HuH-7.5 (cell line): ENCODE measurements around the gene SHC2.
"Not testable (repeated sequence)": the region's sequence is repeated elsewhere in the genome, so short reads cannot be mapped to it uniquely, and the experiment has no call there.

Source experiments
- DNase-seq: peaks from one replicate; pipeline ENCODE4 v3.0.0; 2011; ENCODE audit warnings: low spot score

The SHC2 gene

GRCh38 chr19:491146-491741, 30.4 kb upstream of the SHC2 start:
- DNase-seq, result no peak

- DNase-seq, result peak; percentile 68
These were observed 28.8 kb upstream of the SHC2 start for GRCh38 chr19:489418-490196.

DNA sequence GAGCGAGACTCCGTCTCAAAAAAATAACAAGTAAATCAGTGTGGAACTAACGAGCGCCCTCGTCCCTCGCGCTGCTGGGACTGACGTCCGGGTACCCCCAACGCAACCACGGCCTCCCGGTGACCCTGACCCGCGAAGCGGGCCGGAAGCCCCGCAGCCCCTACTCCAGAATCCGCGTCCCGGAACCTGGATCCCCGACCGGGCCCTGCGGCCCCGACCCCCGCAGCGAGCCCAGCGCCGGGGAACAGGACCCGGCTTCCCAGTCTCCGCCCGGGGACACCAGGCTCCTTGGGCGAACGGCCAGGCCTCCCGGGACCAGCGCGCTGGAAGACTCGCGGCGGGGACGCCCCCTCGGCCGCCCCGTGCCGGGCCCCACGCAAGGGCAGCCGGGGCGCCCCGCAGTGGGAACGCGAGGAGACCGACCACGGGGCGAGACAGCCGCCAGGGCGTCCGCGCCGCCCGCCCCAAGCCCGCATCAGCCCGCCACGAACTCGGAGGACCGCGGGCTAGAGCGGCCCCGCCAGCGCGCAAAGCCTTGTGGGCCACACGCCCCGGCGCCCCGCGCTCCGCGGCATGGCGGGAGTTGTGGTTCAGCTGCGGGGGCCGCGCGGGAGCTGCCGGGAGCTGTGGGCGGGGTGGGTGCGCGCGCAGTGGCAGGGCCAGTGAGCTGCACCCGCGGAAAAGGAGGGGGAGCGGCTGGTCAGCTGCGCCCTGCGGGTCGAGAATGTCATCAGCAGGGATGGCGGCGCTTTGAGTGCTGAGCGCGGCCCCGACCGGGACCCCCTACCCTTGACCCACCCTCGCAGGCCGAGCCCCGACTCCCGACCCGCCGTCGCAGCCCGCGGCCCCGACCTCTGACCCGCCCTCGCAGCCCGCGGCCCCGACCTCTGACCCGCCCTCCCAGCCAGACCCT, 27.9 kb upstream of the SHC2 start:
- peak; percentile 99 for DNase-seq

DNA sequence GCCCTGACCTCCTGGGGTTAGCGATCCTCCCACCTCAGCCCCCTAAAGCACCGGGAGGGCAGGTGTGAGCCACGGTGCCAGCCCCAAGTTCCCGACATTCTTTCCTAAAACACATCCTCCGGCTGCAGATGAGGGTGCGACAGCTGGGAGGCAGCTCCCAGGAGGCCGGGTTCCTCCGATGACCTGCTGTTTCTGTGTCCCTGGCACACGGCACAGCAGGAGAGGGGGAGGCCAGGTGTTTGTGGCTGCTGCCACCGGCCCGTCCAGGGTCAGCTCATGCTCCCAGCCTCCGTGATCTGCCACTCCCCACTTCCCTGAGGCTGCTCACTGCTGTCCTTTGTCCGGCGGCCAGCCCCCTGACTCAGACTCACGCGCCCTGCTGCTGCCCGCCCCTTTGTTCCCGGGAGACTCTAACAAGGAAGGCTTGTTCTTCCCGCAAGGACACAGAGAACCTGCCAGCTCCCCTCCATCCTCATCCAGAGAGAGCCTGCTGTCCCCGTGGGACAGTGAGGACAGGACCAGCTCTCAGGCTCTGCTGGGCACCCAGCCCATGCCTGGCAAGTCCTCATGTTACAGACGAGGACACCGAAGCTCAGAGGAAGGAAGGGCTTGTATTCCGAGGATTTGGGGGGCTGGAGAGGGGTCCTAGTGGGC, 24.9 kb upstream of the SHC2 start:
- no peak for DNase-seq

DNA sequence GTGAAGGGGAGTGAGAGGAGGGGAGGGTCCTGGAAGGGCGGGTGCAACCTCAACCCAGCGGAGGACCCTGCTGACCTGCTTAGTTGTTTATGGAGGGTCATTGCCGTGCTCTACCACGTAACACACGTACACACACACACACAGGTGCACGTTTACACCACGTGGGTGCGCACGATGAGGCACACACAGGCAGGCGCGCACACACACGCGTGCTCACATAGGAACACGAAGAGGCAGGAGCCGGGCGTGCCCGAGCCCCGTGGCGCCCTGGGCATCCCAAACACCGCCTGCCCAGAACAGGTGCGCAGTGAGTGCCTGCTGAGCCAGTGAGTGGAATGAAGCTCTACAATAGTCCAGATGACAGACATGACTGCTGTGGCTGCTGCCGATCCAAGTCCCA, 24.2 kb upstream of the SHC2 start:
- DNase-seq, result no peak

GRCh38 chr19:484494-484893, 23.7 kb upstream of the SHC2 start:
- DNase-seq, result no peak

- no peak for DNase-seq
These were observed 22.7 kb upstream of the SHC2 start for GRCh38 chr19:483332-484072.

DNA sequence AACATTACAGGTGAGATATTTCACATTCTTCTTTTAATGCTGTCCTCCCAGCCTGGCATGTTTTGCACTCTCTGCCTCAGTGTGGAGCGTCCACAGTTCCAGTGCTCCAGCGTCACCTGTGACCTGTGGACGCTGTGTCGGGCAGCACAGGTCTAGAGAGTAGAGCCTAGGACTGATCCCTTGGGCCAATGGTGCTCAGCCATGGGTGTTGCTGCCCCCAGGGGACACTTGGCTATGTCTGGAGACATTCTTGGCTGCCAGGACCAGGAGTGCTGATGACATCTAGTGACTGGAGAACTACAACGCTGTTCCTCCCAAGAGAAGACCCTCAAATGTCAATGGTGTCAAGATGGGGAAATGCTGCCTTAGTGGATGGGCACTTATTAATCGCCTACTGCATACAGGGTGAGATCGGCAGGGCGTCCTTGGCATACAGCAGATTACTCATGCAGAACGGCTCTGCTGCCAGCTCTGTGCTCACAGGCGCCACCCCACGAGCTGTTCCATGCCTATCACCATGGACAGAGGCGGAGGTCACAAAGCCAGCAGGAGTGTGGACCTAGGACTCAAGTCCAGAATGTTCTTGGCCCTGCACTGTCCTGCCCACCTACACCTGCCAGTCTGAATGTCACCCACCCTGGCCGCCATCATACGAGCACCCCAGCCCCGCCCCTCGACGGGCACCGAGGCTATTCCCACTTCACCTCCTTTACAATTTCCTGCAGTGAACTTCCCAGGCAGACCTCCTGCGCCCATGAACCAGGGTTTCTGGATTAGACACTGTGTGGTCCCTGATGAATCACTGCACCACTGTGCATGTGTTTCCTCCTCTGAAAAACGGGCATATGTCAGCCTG, 21.6 kb upstream of the SHC2 start:
- no peak for DNase-seq

DNA sequence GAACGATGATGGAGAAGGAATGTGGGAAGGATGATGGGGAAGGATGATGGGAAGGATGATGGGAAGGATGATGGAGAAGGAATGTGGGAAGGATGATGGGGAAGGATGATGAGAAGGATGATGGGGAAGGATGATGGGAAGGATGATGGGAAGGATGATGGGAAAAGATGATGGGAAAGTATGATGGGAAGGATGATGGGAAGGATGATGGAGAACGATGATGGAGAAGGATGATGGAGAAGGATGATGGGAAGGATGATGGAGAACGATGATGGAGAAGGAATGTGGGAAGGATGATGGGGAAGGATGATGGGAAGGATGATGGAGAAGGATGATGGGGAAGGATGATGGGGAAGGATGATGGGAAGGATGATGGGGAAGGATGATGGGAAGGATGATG, 20.3 kb upstream of the SHC2 start:
- not testable (repeated sequence) for DNase-seq

- DNase-seq, result peak; percentile 97
These were observed 19.4 kb upstream of the SHC2 start for GRCh38 chr19:480016-480855.

DNA sequence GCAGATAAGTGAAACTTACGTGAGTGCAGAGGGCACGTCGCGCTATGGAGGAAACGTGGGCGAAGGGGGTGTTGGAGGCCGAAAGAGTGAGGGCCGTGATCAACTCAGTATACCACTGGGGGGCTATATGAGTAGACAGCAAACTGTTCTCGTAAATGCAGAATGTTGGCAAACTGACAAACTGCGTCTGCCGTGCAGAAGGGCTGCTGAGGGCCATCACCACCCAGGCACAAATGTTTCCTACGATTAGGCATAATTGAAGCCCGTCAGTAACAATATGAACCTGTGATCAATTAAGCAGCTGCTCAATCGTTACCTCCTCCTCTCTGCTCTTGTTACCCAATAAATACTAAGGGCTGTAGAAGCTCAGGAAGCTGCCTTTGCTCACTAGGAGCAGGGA, 18.1 kb upstream of the SHC2 start:
- no peak for DNase-seq

DNA sequence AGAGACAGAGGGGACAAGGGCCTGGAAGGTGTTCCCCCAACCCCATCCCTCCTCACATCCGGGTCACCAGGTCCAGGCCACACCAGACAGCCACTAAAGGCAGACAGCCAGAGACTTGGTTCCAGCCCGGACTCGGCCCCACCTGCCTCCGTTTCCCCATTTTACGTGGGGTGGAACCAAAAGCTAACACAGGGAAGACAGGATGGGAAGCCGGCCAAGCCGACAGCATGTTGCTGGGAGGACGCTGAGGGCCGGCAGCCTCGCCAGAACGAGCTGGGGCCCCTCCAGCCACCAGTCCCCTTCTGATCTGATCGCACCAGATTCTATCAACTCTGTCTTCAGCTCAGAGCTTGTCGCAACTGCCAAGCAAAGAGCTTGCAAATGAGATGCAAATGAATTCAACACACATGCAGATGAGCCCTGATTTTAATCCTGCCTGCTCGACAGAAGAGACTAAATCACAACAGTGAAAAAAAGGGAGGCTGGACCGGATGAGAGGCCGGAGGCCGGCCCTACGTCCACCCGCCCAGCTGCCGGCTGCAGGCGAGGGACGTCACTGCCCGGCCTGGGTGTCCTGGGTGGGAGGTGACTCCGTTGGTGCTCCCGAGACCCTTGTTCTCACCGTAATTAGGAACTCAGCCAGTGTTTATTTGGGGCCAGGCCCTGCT, 17.5 kb upstream of the SHC2 start:
- no peak for DNase-seq

DNA sequence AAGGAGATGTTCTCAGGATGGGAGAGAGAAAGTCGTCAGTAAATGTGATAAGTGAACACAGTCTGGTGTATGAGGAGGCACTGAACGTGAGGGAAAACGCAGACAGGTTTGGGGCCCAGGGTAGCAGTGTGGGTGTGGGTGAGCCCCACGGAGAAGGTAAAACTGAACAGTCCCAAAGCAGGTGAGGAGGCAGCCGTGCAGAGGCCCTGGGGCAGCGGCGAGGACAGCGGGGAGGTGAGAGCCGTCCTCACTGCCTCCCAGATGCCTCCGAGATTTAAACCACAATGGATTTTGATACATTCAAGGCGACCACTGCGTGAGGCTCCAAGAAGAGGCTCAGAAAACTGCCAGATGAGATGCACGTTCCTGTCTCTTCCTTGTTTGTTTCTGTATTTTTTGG, 14.5 kb upstream of the SHC2 start:
- DNase-seq, result no peak

DNA sequence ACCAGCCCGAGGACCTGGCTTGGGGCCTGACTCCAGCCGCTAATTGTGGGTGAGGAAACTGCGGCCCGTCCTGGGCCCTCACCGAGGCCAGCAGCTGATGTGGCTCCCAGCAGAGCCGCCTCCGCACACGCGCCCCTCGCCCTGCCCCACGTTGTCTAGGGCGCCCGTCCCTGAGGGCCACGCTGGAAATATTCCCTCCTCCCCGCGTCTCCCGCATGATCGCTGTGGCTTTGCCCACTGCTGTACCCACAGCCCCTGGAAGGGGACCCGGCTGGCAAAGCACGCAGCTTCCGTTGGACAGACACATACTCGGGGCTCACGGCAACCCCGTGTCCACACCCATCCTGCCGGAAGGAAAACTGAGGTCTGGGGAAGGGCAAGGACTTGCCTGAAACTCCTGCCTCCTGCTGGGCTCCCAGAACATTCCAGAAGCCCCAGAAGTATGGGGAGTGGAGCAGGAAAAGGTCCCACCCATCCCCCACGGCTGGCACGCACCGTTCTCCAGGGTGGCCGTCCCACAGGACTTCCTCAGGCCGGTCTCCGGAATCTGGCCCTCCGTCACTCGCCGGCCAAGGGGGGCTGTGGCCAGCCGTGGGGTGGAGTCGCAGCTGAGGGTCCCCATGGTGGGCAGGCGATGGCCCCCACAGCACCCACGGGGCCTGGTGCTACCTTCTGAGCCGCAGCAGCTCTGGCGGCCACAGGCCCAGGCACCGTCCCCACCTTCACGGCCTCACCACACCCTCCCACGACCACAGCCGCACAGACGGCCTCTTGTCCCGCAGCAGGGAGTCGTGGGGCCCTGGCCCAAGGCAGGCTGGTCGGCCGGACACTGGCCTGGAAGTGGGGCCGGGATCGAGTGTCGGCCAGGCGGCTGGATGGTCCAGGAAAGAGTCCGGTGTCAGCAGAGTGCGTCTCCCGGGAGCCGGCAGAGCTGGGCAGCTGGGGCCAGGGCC, 13.6 kb upstream of the SHC2 start:
- DNase-seq, result no peak

GRCh38 chr19:472005-472858, 11.4 kb upstream of the SHC2 start:
- DNase-seq, result no peak

- DNase-seq, result no peak
These were observed 9.9 kb upstream of the SHC2 start for GRCh38 chr19:470701-471100.

GRCh38 chr19:469833-470232, 9.0 kb upstream of the SHC2 start:
- DNase-seq, result no peak
